Parathyroid adenoma (tissue), 2 donors: Measurements from ENCODE around the gene RCL1.
"Not testable (repeated sequence)": the region's sequence is repeated elsewhere in the genome, so short reads cannot be mapped to it uniquely, and the experiment has no call there.

ENCODE experiments used
- H2AFZ ChIP-seq: fragments of 300-600 bp; sonication (generic); one replicate; pipeline ENCODE4 v1.7.0; 2017; ENCODE audit warnings: antibody characterized with exemption, mild to moderate bottlenecking
- H3K27ac ChIP-seq: fragments of 300-600 bp; sonication (generic); one replicate; pipeline ENCODE4 v1.7.0; 2017
- H3K27me3 ChIP-seq: fragments of 300-600 bp; sonication (generic); one replicate; pipeline ENCODE4 v1.7.0; 2017; ENCODE audit warnings: low read length; ENCODE audit not compliant: control insufficient read depth, insufficient read depth
- H3K36me3 ChIP-seq: fragments of 300-600 bp; sonication (generic); one replicate; pipeline ENCODE4 v1.7.0; 2017; ENCODE audit warnings: low read length; ENCODE audit not compliant: control insufficient read depth, insufficient read depth
- H3K4me1 ChIP-seq: fragments of 300-600 bp; sonication (generic); one replicate; pipeline ENCODE4 v1.7.0; 2017; ENCODE audit warnings: control low read depth
- H3K4me2 ChIP-seq: fragments of 300-600 bp; sonication (generic); one replicate; pipeline ENCODE4 v1.7.0; 2017; ENCODE audit warnings: low read length
- H3K4me3 ChIP-seq: fragments of 300-600 bp; sonication (generic); one replicate; pipeline ENCODE4 v1.7.0; 2017; ENCODE audit warnings: low read depth, low read length
- H3K79me2 ChIP-seq: fragments of 300-600 bp; sonication (generic); one replicate; pipeline ENCODE4 v1.7.0; 2017; ENCODE audit warnings: control low read depth
- H3K9ac ChIP-seq: fragments of 300-600 bp; sonication (generic); one replicate; pipeline ENCODE4 v1.7.0; 2017; ENCODE audit warnings: mild to moderate bottlenecking
- H3K9me3 ChIP-seq: fragments of 300-600 bp; sonication (generic); one replicate; pipeline ENCODE4 v1.7.0; 2017; ENCODE audit warnings: low read length; ENCODE audit not compliant: control insufficient read depth
- CTCF ChIP-seq: fragments of 300-600 bp; sonication (generic); IDR thresholded peaks from one replicate; pipeline ENCODE4 v1.7.0; 2017; ENCODE audit warnings: antibody characterized with exemption, mild to moderate bottlenecking
- donor health status: primary hyperparathyroidism.

Gene RCL1

GRCh38 chr9:4892501-4893194, 99.9 kb downstream of the RCL1 start:
- Histone ChIP-seq H2AFZ (no peak overlapping the region), H3K4me1 (no peaks in the 10 kb centered on the region), H3K9ac (no peak overlapping the region), H3K36me3 (no peaks in the 10 kb centered on the region), H3K9me3 (no peaks in the 10 kb centered on the region), H3K27ac (no peak overlapping the region), H3K4me2 (no peak overlapping the region), H3K79me2 (no peaks in the 10 kb centered on the region), H3K27me3 (no peaks in the 10 kb centered on the region), H3K4me3 (no peak overlapping the region)
- no peak for TF ChIP-seq CTCF

- Histone ChIP-seq H3K4me3 (no peak overlapping the region), H3K79me2 (no peaks in the 10 kb centered on the region), H3K36me3 (no peaks in the 10 kb centered on the region), H2AFZ (no peak overlapping the region), H3K9me3 (no peaks in the 10 kb centered on the region), H3K4me2 (no peak overlapping the region), H3K27ac (no peak overlapping the region), H3K27me3 (no peaks in the 10 kb centered on the region), H3K4me1 (no peaks in the 10 kb centered on the region), H3K9ac (no peak overlapping the region)
- no peak for TF ChIP-seq CTCF
These were observed 101.3 kb downstream of the RCL1 start for GRCh38 chr9:4894076-4894475.

- H2AFZ ChIP-seq, H3K4me3 ChIP-seq: not testable (repeated sequence)
These were observed 107.1 kb downstream of the RCL1 start for GRCh38 chr9:4899853-4900252.

GRCh38 chr9:4901401-4902134, 108.8 kb downstream of the RCL1 start:
- not testable (repeated sequence) for H3K4me1 ChIP-seq, H3K9me3 ChIP-seq, H3K9ac ChIP-seq, H3K27me3 ChIP-seq, H3K27ac ChIP-seq, H3K36me3 ChIP-seq, H3K4me3 ChIP-seq, H3K4me2 ChIP-seq, H3K79me2 ChIP-seq
- peak overlapping the region; percentile 64 for H2AFZ ChIP-seq

More at GRCh38 chr9:4899853-4900252, 107.1 kb downstream of the RCL1 start:
- not testable (repeated sequence) for H3K36me3 ChIP-seq, H3K9me3 ChIP-seq, H3K4me1 ChIP-seq, H3K27me3 ChIP-seq, H3K27ac ChIP-seq, H3K79me2 ChIP-seq, H3K4me2 ChIP-seq, H3K9ac ChIP-seq

GRCh38 chr9:4902135-4902475, 109.4 kb downstream of the RCL1 start:
- Histone ChIP-seq H3K36me3 (no peaks in the 10 kb centered on the region), H3K9ac (no peak overlapping the region), H3K79me2 (no peaks in the 10 kb centered on the region), H3K27ac (no peak overlapping the region), H3K4me3 (no peak overlapping the region), H3K4me2 (no peak overlapping the region), H2AFZ (no peak overlapping the region), H3K27me3 (no peaks in the 10 kb centered on the region), H3K9me3 (no peaks in the 10 kb centered on the region), H3K4me1 (no peaks in the 10 kb centered on the region)
- no peak for TF ChIP-seq CTCF
